TTC549 (cell line): Measurements from ENCODE around the gene NR6A1.

Experiments
- FAIRE-seq: peaks from 2 replicates; lab custom pipeline; 2012; peaks lifted over from hg19 to GRCh38; lab: Jason Lieb, UNC

Gene NR6A1

GRCh38 chr9:124771021-124771866 is at the start of gene NR6A1:
TSS of gene NR6A1 (minus strand) at chr9:124771311.
- FAIRE-seq = peak; percentile 41

- no peak for FAIRE-seq
These were observed 47.5 kb upstream of the NR6A1 start for GRCh38 chr9:124818431-124819281.

- no peak for FAIRE-seq
These were observed 44.5 kb upstream of the NR6A1 start for GRCh38 chr9:124815601-124816000.

GRCh38 chr9:124814164-124814535 is 43.0 kb upstream of the NR6A1 start:
- FAIRE-seq = no peak

- no peak for FAIRE-seq
These were observed 42.5 kb upstream of the NR6A1 start for GRCh38 chr9:124813501-124814163.

GRCh38 chr9:124813041-124813440 is 41.9 kb upstream of the NR6A1 start:
- no peak for FAIRE-seq

GRCh38 chr9:124812441-124812876 is 41.3 kb upstream of the NR6A1 start:
- no peak for FAIRE-seq

GRCh38 chr9:124810663-124811355 is 39.7 kb upstream of the NR6A1 start:
- no peak for FAIRE-seq

- FAIRE-seq = no peak
These were observed 38.8 kb upstream of the NR6A1 start for GRCh38 chr9:124809741-124810500.

GRCh38 chr9:124809211-124809610 is 38.1 kb upstream of the NR6A1 start:
- no peak for FAIRE-seq

- FAIRE-seq = no peak
These were observed 37.3 kb upstream of the NR6A1 start for GRCh38 chr9:124808246-124808956.

- no peak for FAIRE-seq
These were observed 34.1 kb upstream of the NR6A1 start for GRCh38 chr9:124805186-124805585.

GRCh38 chr9:124803911-124804310 is 32.8 kb upstream of the NR6A1 start:
- FAIRE-seq = no peak

- no peak for FAIRE-seq
These were observed 31.3 kb upstream of the NR6A1 start for GRCh38 chr9:124802426-124802825.

GRCh38 chr9:124801356-124801755 is 30.2 kb upstream of the NR6A1 start:
- FAIRE-seq = no peak

GRCh38 chr9:124800306-124801259 is 29.5 kb upstream of the NR6A1 start:
- FAIRE-seq = no peak

GRCh38 chr9:124799274-124800006 is 28.3 kb upstream of the NR6A1 start:
- no peak for FAIRE-seq

GRCh38 chr9:124797343-124798103 is 26.4 kb upstream of the NR6A1 start:
- no peak for FAIRE-seq
